Mesenchymal stem cell (in vitro differentiated cells and primary cell): ENCODE data around the gene TAF1A.

Source experiments
- DNase-seq: peaks from one replicate; pipeline ENCODE4 v3.0.0-alpha.2; 2013
- H2AFZ ChIP-seq: one replicate; pipeline ENCODE4 v1.6.1; 2013; ENCODE audit warnings: low read depth, mild to moderate bottlenecking, control low read depth, inconsistent platforms, low read length, moderate library complexity
- H2AK5ac ChIP-seq: 2 replicates; pipeline ENCODE4 v1.6.1; 2013; ENCODE audit warnings: low read length, moderate library complexity, mild to moderate bottlenecking, inconsistent platforms; ENCODE audit not compliant: severe bottlenecking
- H2BK120ac ChIP-seq: one replicate; pipeline ENCODE4 v1.6.1; 2013; ENCODE audit warnings: low read depth, mild to moderate bottlenecking, inconsistent platforms, low read length, moderate library complexity
- H2BK12ac ChIP-seq, 2 experiments: one replicate each; pipeline ENCODE4 v1.6.1; 2013; ENCODE audit warnings: inconsistent platforms in 2 of 2, low read length in 2 of 2, mild to moderate bottlenecking in 2 of 2, moderate library complexity in 2 of 2, control low read depth in 1 of 2
- H2BK15ac ChIP-seq: one replicate; pipeline ENCODE4 v1.6.1; 2013; ENCODE audit warnings: mild to moderate bottlenecking, low read depth, inconsistent platforms; ENCODE audit not compliant: poor library complexity, severe bottlenecking
- H2BK5ac ChIP-seq: 2 replicates; pipeline ENCODE4 v1.6.1; 2013; ENCODE audit warnings: low read depth, mild to moderate bottlenecking, low read length, control low read depth, inconsistent platforms; ENCODE audit not compliant: poor library complexity, severe bottlenecking
- H3K14ac ChIP-seq, 2 experiments: one replicate each; pipeline ENCODE4 v1.6.1; 2013; ENCODE audit warnings: inconsistent platforms in 2 of 2, low read length in 2 of 2, control low read depth in 1 of 2, mild to moderate bottlenecking in 1 of 2, moderate library complexity in 1 of 2
- H3K18ac ChIP-seq, 2 experiments: one replicate each; pipeline ENCODE4 v1.6.1; 2013; ENCODE audit warnings: inconsistent platforms in 2 of 2, low read length in 2 of 2, control low read depth in 1 of 2, low read depth in 1 of 2, mild to moderate bottlenecking in 1 of 2
- H3K23ac ChIP-seq, 2 experiments: one replicate each; pipeline ENCODE4 v1.6.1; 2013; ENCODE audit warnings: inconsistent platforms in 2 of 2, low read length in 2 of 2, mild to moderate bottlenecking in 2 of 2, moderate library complexity in 2 of 2, control low read depth in 1 of 2
- H3K27ac ChIP-seq: 2 replicates; pipeline ENCODE4 v1.5.1; 2013; ENCODE audit warnings: mild to moderate bottlenecking, moderate library complexity, low read length, control low read depth, inconsistent platforms; ENCODE audit not compliant: poor library complexity, severe bottlenecking
- H3K27me3 ChIP-seq, 2 experiments: 2 replicates each; pipeline versions ENCODE4 v1.6.1 to v1.7.0; 2013; ENCODE audit warnings: low read length in 2 of 2, mild to moderate bottlenecking in 2 of 2, moderate library complexity in 2 of 2, control low read depth in 1 of 2, inconsistent platforms in 1 of 2; ENCODE audit not compliant: control insufficient read depth in 1 of 2, insufficient read depth in 1 of 2
- H3K36me3 ChIP-seq, 2 experiments: 2 replicates each; pipeline versions ENCODE4 v1.6.1 to v1.7.0; 2013; ENCODE audit warnings: low read length in 2 of 2, control low read depth in 1 of 2, inconsistent platforms in 1 of 2, low read depth in 1 of 2, mild to moderate bottlenecking in 1 of 2; ENCODE audit not compliant: insufficient read depth in 2 of 2, control insufficient read depth in 1 of 2
- H3K4ac ChIP-seq, 2 experiments: one replicate each; pipeline ENCODE4 v1.6.1; 2013; ENCODE audit warnings: inconsistent platforms in 2 of 2, low read length in 2 of 2, mild to moderate bottlenecking in 2 of 2, moderate library complexity in 2 of 2, control low read depth in 1 of 2, low read depth in 1 of 2
- H3K4me1 ChIP-seq: 2 replicates; pipeline ENCODE4 v1.6.1; 2013; ENCODE audit warnings: low read depth, low read length, control low read depth; ENCODE audit not compliant: control insufficient read depth, insufficient read depth
- H3K4me2 ChIP-seq: 2 replicates; pipeline ENCODE4 v1.6.1; 2013; ENCODE audit warnings: low read length, mild to moderate bottlenecking, inconsistent platforms; ENCODE audit not compliant: poor library complexity, severe bottlenecking
- H3K4me3 ChIP-seq, 2 experiments: 2 replicates each; pipeline versions ENCODE4 v1.5.1 to v1.7.0; 2013; ENCODE audit warnings: low read length in 2 of 2, mild to moderate bottlenecking in 2 of 2, control low read depth in 1 of 2, low read depth in 1 of 2; ENCODE audit not compliant: insufficient read depth in 1 of 2
- H3K79me1 ChIP-seq: replicated peaks from 2 replicates; pipeline ENCODE4 v1.6.1; 2013; ENCODE audit warnings: mild to moderate bottlenecking, control low read depth, low read length, inconsistent platforms; ENCODE audit not compliant: poor library complexity, severe bottlenecking
- H3K9ac ChIP-seq: 2 replicates; pipeline ENCODE4 v1.7.0; 2013; ENCODE audit warnings: mild to moderate bottlenecking, low read length, moderate library complexity
- H3K9me3 ChIP-seq: 2 replicates; pipeline ENCODE4 v1.7.0; 2013; ENCODE audit warnings: mild to moderate bottlenecking, low read length; ENCODE audit not compliant: control insufficient read depth
- H4K8ac ChIP-seq: one replicate; pipeline ENCODE4 v1.6.1; 2013; ENCODE audit warnings: inconsistent platforms, mild to moderate bottlenecking, low read length, moderate library complexity
- H4K91ac ChIP-seq: one replicate; pipeline ENCODE4 v1.6.1; 2013; ENCODE audit warnings: mild to moderate bottlenecking, low read length, inconsistent platforms
- WGBS: methylation state at CpG from one replicate; pipeline ENCODE4 v1.1.7; 2013; ENCODE audit warnings: mixed read lengths; 5-methylcytosine and 5-hydroxymethylcytosine counted together

TAF1A gene

GRCh38 chr1:222623458-222623857, 33.7 kb upstream of the TAF1A start:
- no peak overlapping the region for H2AFZ ChIP-seq
- no peaks in the 10 kb centered on the region for H3K4me1 ChIP-seq
- no peak overlapping the region for H3K14ac ChIP-seq
- H2BK120ac ChIP-seq: no peak overlapping the region
- H4K8ac ChIP-seq: no peak overlapping the region
- H3K27ac ChIP-seq: no peak overlapping the region
- peaks cover 17 to 66% of the 10 kb centered on the region in 2 experiments for H3K36me3 ChIP-seq
- no peak overlapping the region for H2AK5ac ChIP-seq
- no peak overlapping the region for H3K4ac ChIP-seq
- no peaks in the 10 kb centered on the region for H3K27me3 ChIP-seq
- H2BK12ac ChIP-seq: no peak overlapping the region
- no peak overlapping the region for H2BK15ac ChIP-seq
- no peak overlapping the region for H3K18ac ChIP-seq
- H3K79me1 ChIP-seq: peaks cover 16% of the 10 kb centered on the region
- no peak overlapping the region for H4K91ac ChIP-seq
- H3K9me3 ChIP-seq: no peaks in the 10 kb centered on the region
- H3K4me3 ChIP-seq: no peak overlapping the region
- no peak overlapping the region for H2BK5ac ChIP-seq
- H3K9ac ChIP-seq: no peak overlapping the region
- no peak for DNase-seq
- no peak overlapping the region for H3K23ac ChIP-seq
- no peak overlapping the region for H3K4me2 ChIP-seq

GRCh38 chr1:222622765-222623164, 33.0 kb upstream of the TAF1A start:
- Histone ChIP-seq H2BK120ac (no peak overlapping the region), H3K9me3 (no peaks in the 10 kb centered on the region), H3K36me3 (peaks cover 17 to 59% of the 10 kb centered on the region in 2 experiments), H3K79me1 (peaks cover 21% of the 10 kb centered on the region), H3K4me1 (no peaks in the 10 kb centered on the region), H4K91ac (no peak overlapping the region), H3K4me3 (no peak overlapping the region), H2BK15ac (no peak overlapping the region), H2BK5ac (no peak overlapping the region), H2BK12ac (no peak overlapping the region), H3K4me2 (no peak overlapping the region), H2AK5ac (no peak overlapping the region), H3K4ac (no peak overlapping the region), H3K27ac (no peak overlapping the region), H2AFZ (no peak overlapping the region), H3K27me3 (no peaks in the 10 kb centered on the region), H3K14ac (no peak overlapping the region), H3K18ac (no peak overlapping the region), H3K23ac (no peak overlapping the region), H4K8ac (no peak overlapping the region), H3K9ac (no peak overlapping the region)
- no peak for DNase-seq
- 100% methylated on average over 4 of the region's 5 CpGs for WGBS

- Histone ChIP-seq H3K36me3 (peaks cover 6 to 43% of the 10 kb centered on the region in 2 experiments), H3K18ac (no peak overlapping the region), H2BK5ac (no peak overlapping the region), H3K4me3 (no peak overlapping the region), H2BK15ac (no peak overlapping the region), H3K23ac (no peak overlapping the region), H3K9me3 (no peaks in the 10 kb centered on the region), H3K27ac (no peak overlapping the region), H2AK5ac (no peak overlapping the region), H3K79me1 (peaks cover 20% of the 10 kb centered on the region), H4K8ac (no peak overlapping the region), H3K4me2 (no peak overlapping the region), H3K27me3 (no peaks in the 10 kb centered on the region), H3K4me1 (peaks cover 3% of the 10 kb centered on the region), H3K14ac (no peak overlapping the region), H2BK12ac (no peak overlapping the region), H2AFZ (no peak overlapping the region), H4K91ac (no peak overlapping the region), H3K9ac (no peak overlapping the region), H3K4ac (no peak overlapping the region), H2BK120ac (no peak overlapping the region)
- DNase-seq: no peak
- WGBS: 91% methylated on average over 1 of the region's 2 CpGs
Measured at GRCh38 chr1:222620566-222620965, 30.8 kb upstream of the TAF1A start.

GRCh38 chr1:222618880-222619596, 29.3 kb upstream of the TAF1A start:
- H3K4me1 ChIP-seq: peaks cover 3% of the 10 kb centered on the region
- 12% methylated on average over 17 of the region's 20 CpGs for WGBS
- H3K4me2 ChIP-seq: peak overlapping the region; percentile 84
- H2AFZ ChIP-seq: no peak overlapping the region
- H3K18ac ChIP-seq: peak overlapping the region in 1 of 2 experiments; percentile 29
- peak overlapping the region; percentile 91 for H3K9ac ChIP-seq
- no peak overlapping the region for H2BK12ac ChIP-seq
- H3K79me1 ChIP-seq: peaks cover 18% of the 10 kb centered on the region
- no peak overlapping the region for H2BK120ac ChIP-seq
- H3K4ac ChIP-seq: no peak overlapping the region
- H3K27me3 ChIP-seq: no peaks in the 10 kb centered on the region
- H2BK15ac ChIP-seq: no peak overlapping the region
- no peak overlapping the region for H3K14ac ChIP-seq
- no peak overlapping the region for H2BK5ac ChIP-seq
- no peak overlapping the region for H2AK5ac ChIP-seq
- DNase-seq: peak; percentile 48
- H3K4me3 ChIP-seq: peak overlapping the region; percentile 93 to 99
- H3K9me3 ChIP-seq: no peaks in the 10 kb centered on the region
- H3K23ac ChIP-seq: no peak overlapping the region
- H3K27ac ChIP-seq: no peak overlapping the region
- no peak overlapping the region for H4K8ac ChIP-seq
- H4K91ac ChIP-seq: no peak overlapping the region
- peaks cover 3 to 28% of the 10 kb centered on the region in 2 experiments for H3K36me3 ChIP-seq
